Cardiac fibroblast (primary cell): Measurements from ENCODE around the gene PDCD1LG2.

Source experiments
- DNase-seq, 2 donors: peaks; one replicate each; pipeline versions ENCODE4 v3.0.0 to v3.0.0-alpha.2; 2010; ENCODE audit warnings: low read depth in 2 of 2
- H3K4me3 ChIP-seq, 2 donors: replicated peaks in 1 of 2; 1 replicate in 1 of 2; 2 replicates in 1 of 2; pipeline ENCODE4 v1.5.1; 2011; ENCODE audit warnings: low read depth in 2 of 2, low read length in 2 of 2, mild to moderate bottlenecking in 2 of 2, moderate library complexity in 1 of 2
- CTCF ChIP-seq: IDR thresholded peaks from one replicate; pipeline ENCODE4 v1.5.1; 2011; ENCODE audit warnings: low read depth, mild to moderate bottlenecking, low read length, inconsistent platforms

The PDCD1LG2 gene

GRCh38 chr9:5614985-5615384 lies 104.7 kb downstream of the PDCD1LG2 start:
- no peak overlapping the region for H3K4me3 ChIP-seq
- no peak for TF ChIP-seq CTCF
- no peak for DNase-seq

GRCh38 chr9:5617749-5618148 lies 107.4 kb downstream of the PDCD1LG2 start:
- no peak for DNase-seq
- no peak for TF ChIP-seq CTCF
- no peak overlapping the region for H3K4me3 ChIP-seq

- H3K4me3 ChIP-seq, result no peak overlapping the region
- DNase-seq, result no peak
- TF ChIP-seq CTCF, result no peak
These were observed 110.2 kb downstream of the PDCD1LG2 start for GRCh38 chr9:5620494-5620893.
